NCI-H2196 (cell line): ENCODE results near the gene ERC2.

ENCODE experiments used
- DNase-seq: peaks from one replicate; lab custom pipeline; 2025; ENCODE audit not compliant: unreplicated experiment; lab: John Stamatoyannopoulos, UW

Gene ERC2

DNA sequence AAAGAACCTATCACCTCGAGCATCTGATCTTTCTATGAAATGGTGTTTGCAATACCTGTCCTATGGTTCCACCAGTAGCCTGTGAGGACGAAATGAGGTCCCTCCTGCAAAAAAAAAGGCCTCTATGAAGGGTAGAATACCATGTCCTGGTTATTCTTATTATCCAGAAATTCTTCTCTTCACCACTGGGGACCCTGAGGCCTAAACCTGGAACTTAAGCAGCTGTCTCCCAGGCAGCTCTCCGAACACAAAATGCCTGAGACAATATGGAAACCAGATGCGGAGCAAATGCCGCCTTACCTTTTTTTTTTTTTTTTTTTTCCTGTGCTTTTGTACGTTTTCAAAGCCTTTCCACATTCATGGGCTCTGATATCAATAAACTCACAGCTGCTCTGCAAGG is 919.1 kb downstream of the ERC2 start:
- DNase-seq, result no peak

- no peak for DNase-seq
Measured at GRCh38 chr3:55546866-55547669, 921.2 kb downstream of the ERC2 start.

- no peak for DNase-seq
Measured at GRCh38 chr3:55545995-55546394, 922.3 kb downstream of the ERC2 start.

DNA sequence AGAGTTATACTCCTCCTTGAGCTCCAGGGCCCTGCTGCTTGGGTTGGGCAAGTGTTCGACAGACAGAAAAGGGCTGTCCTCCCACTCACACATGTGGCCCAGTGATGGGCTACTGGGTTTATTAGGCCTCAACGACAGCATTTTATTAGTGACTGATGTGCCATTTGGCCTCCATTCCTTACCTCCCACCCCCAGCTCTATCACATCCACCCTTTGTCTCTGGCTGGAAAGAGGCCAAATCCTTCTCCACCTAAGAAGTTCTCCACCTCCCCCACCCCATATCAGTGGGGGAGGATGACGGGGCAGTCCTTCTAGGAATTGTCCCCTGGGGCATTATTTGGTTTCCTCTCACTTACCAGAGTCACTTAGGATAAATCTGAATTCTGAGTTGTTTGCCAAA is 924.0 kb downstream of the ERC2 start:
- no peak for DNase-seq

- no peak for DNase-seq
Measured at GRCh38 chr3:55543181-55543614, 925.1 kb downstream of the ERC2 start.

DNA sequence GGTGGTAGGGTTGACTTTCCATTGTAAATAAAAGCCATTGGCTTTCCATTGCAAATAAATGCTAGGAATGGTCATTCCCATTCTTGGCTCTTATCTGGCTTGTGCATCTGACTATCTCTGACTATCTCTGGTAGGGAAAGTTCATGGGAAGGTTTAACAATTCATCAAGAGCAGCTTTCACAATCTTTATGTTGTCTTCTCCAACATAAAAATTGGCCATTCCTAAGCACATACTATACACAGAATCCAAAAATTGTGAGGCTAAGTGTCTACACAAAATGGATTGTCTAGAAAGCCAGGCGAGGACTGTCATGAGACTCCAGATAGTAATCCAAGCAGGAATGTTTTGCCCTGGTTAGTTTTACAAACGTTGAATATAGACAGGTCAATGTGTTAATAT is 926.8 kb downstream of the ERC2 start:
- no peak for DNase-seq

DNA sequence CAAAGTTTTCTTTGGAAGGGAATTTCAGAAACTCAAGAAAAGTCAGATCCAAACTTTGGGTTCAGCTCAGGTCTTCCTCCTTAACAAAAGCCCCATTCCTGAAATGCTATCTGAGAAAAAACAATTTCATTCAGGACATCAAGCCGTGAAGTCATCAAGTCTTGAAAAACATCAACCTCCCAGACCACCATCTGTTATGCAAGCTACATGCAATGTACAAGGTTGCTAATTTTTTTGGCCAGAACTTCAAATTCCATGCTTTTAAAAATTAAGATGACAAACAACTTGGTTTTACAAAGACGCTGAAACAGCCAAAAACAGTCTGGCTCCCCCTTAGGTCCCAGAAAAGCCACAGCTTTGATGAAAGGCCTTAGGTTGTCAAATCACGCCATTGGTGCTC is 927.3 kb downstream of the ERC2 start:
- no peak for DNase-seq

GRCh38 chr3:55540579-55540978 is 927.7 kb downstream of the ERC2 start:
- no peak for DNase-seq

GRCh38 chr3:55538158-55538557 is 930.1 kb downstream of the ERC2 start:
- DNase-seq, result no peak

- DNase-seq, result no peak
Measured at GRCh38 chr3:55537563-55537962, 930.7 kb downstream of the ERC2 start.

DNA sequence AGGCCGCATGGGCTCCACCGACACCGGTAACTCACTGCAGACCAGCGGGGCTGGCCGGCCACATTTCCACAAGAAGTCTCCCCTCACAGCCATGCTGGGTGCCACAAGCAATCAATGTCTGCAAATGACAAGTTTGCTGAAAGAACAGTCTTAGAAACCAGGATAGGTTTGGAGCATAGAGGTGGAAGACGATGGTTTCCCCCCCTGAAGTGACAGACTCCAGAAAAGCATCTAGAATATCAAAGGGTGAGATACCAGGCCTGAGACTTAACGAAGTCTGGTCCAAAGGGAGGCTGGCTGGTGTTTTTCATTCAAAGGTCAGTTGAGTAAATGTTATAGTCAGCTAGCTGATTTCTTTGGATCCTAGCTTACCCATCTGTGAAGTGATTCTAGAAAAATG is 931.1 kb downstream of the ERC2 start:
- no peak for DNase-seq

DNA sequence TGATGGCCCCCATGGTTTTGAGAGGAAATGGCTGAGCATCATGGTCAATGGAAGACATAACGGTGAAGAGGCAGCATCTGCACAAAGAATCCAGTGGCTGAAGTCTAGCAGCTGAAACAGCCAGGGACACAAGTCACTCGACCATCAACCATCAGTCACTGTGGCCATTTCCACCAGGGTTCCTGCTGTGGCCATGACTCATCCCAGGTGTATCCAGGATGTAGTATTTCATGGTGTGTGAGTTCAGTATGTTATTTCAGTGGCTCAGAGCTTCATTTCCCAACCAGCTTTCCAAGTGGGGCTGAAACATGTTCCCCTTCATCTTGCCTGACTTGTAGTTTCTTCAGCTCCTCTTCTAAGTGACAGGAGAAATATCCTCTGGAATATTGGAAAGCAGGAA is 933.4 kb downstream of the ERC2 start:
- DNase-seq, result no peak

- DNase-seq, result no peak
Measured at GRCh38 chr3:55532806-55533205, 935.5 kb downstream of the ERC2 start.

DNA sequence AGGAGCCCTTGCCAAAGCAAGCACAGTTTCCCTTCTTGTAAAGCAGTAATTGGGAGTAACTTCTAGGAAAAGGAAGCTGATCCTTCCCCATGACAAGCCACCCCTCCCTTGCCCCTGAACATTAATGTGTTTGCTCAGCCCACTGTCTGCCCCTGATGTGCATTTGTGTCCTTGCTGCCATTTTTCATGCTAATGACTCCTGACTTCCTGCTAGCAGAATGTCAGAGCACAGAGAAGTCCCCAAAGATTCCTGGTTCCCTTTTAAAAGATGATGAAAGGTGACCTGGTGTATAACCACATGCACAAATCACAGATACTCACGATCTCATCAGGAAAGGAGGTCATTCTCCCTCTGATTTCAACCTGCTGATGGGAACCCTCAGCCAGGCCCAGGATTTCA is 936.9 kb downstream of the ERC2 start:
- no peak for DNase-seq

- DNase-seq, result no peak
Measured at GRCh38 chr3:55527361-55527760, 940.9 kb downstream of the ERC2 start.

DNA sequence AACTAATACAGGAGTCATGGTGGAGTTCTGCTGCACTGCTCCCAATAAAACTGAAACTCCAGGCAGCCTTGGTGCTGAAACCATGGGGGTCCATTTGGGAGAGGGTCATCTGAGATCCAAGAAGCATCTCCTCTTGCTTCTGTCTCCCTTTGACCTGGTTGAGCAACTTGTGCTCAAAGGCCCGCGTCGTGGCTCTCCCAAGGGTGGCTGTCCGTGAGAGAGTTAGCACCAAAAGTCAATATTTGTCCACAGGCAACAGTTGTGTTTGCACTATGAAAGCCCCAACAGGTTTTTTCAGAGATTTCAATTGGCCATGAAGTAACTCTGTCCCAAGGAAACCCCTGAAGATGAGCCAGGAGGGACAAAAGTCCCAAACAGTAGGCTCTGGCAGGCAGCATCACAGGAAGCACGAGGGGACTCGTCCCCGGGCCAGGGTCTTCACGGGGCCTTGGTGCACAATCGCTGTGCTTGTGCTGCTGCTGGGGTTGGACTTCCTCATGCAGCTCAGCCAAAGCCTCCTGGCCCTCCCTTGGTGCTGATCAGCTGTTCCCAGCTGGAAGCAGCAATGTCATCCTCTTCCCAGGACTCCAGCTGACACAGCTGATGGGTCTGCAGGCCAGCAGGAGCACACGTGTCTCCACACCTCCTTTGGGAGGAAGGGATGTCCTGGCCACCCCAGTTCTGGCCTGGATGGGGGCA is 941.8 kb downstream of the ERC2 start:
- DNase-seq, result no peak

- DNase-seq, result no peak
Measured at GRCh38 chr3:55525436-55525835, 942.8 kb downstream of the ERC2 start.

DNA sequence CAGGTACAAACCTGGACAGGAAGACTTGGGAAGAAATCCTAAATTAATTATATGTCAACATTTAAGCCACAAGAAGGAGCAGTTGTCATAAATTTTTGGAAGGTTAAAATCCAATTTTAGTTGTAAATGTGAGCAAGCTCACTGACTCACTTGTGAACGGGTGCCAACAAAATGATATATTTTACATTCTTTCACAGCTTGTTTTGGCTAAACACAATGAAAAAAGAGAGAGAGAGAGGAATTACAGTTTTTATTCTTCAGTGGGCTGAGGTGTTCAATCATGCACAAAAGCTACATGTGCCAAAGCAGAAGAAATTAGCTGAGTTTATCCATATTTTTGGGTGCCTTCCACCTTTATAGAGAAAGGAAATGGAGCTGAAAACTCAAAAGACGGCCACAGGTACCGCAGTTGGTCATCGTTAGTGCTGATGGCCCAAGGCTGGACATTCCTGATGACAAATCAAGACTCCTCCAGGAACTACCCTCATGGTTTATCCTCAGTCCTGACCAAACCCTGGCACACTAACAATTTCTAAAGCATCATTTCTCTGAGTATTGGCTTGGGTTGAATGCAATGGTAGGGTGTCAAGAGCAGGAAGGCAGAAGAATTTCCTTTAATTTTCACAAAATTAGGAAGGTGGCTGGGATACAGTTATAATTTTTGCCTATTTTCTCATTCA is 943.6 kb downstream of the ERC2 start:
- no peak for DNase-seq

GRCh38 chr3:55523471-55523870 is 944.8 kb downstream of the ERC2 start:
- no peak for DNase-seq

- DNase-seq, result no peak
Measured at GRCh38 chr3:55521738-55522421, 946.4 kb downstream of the ERC2 start.

DNA sequence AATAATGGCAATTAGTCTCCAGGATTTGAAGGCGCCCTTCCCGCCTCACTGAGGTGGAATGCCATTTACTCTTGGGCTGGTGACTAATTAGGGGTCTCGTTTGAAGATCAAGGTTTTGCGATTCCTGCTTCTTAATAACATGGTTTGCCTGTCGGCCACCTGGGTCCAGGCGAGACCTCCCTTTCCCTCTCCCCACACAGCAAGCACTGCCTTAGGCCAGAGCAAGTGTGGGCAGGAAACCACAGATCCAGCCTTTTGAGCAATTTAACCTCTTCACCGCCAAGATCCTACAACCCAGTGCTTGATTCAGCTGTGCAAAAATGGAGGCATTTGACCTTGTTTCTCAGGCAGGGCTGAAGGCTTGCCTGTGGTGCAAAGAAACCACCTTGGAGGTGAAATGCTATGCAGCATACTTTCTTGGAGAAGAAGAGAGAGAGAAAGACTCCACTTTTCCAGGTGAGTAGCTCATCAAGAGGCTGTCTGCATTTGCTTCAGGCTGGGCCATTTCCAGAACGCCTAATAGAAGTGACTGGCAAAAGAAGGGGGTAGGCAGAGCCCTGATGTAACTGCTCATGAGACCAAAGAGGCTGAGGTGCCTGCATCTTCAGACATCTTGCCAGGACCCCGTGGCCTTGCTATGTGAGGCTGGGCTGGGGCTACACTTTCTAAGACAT is 947.1 kb downstream of the ERC2 start:
- DNase-seq, result no peak
